Body of pancreas (tissue), 4 donors: ENCODE data around the gene ZBTB20.

Experiments
- CTCF ChIP-seq, 7 experiments: fragments of 450-650 bp in 4 of 7; fragments of 200-600 bp in 3 of 7; sonication (generic) in 3 of 7; IDR thresholded peaks; one replicate each; pipeline ENCODE4 v1.5.1; 2016 to 2019; ENCODE audit warnings: antibody characterized with exemption in 7 of 7
- POLR2A ChIP-seq, 3 donors: fragments of 450-650 bp; IDR thresholded peaks; one replicate each; pipeline ENCODE4 v1.6.1; 2016; ENCODE audit warnings: antibody characterized with exemption in 3 of 3, mild to moderate bottlenecking in 2 of 3

- TF ChIP-seq POLR2A (IDR thresholded peaks at IDR 0.05) (no peak), CTCF (IDR thresholded peaks at IDR 0.05) (no peak)
Observed at GRCh38 chr3:114336857-114337256, 810.2 kb downstream of the ZBTB20 start.
